WTC11 (cell line): Measurements from ENCODE around the gene GALNT18.

ENCODE experiments used
- CTCF ChIP-seq: fragments of 200-600 bp; IDR thresholded peaks from 2 replicates; pipeline ENCODE4 v1.8.0; 2022; ENCODE audit warnings: antibody characterized with exemption
- HMGXB4 ChIP-seq: sonication (generic); formaldehyde crosslinking; IDR thresholded peaks from 2 replicates; pipeline ENCODE4 v1.8.1; 2023; ENCODE audit warnings: mild to moderate bottlenecking, moderate library complexity, missing genetic modification reagents
- NFYB ChIP-seq: sonication (generic); formaldehyde crosslinking; conservative IDR thresholded peaks from 2 replicates; pipeline ENCODE4 v1.8.0; 2022; ENCODE audit warnings: low read depth, missing genetic modification reagents
- RELA ChIP-seq: sonication (generic); formaldehyde crosslinking; IDR thresholded peaks from 2 replicates; pipeline ENCODE4 v1.8.1; 2022; ENCODE audit warnings: missing genetic modification reagents, mild to moderate bottlenecking, borderline replicate concordance
- SP1 ChIP-seq: sonication (generic); formaldehyde crosslinking; conservative IDR thresholded peaks from 2 replicates; pipeline ENCODE4 v1.8.1; 2022; ENCODE audit warnings: missing genetic modification reagents
- TF ChIP-seq, protein P1 (sequence below): sonication (generic); formaldehyde crosslinking; IDR thresholded peaks from 2 replicates; pipeline ENCODE4 v1.8.0; 2022; ENCODE audit warnings: missing genetic modification reagents
- TF ChIP-seq, protein P2 (sequence below): sonication (generic); formaldehyde crosslinking; conservative IDR thresholded peaks from 2 replicates; pipeline ENCODE4 v1.8.1; 2023; ENCODE audit warnings: mild to moderate bottlenecking, low read depth, missing genetic modification reagents, moderate library complexity

DNA sequence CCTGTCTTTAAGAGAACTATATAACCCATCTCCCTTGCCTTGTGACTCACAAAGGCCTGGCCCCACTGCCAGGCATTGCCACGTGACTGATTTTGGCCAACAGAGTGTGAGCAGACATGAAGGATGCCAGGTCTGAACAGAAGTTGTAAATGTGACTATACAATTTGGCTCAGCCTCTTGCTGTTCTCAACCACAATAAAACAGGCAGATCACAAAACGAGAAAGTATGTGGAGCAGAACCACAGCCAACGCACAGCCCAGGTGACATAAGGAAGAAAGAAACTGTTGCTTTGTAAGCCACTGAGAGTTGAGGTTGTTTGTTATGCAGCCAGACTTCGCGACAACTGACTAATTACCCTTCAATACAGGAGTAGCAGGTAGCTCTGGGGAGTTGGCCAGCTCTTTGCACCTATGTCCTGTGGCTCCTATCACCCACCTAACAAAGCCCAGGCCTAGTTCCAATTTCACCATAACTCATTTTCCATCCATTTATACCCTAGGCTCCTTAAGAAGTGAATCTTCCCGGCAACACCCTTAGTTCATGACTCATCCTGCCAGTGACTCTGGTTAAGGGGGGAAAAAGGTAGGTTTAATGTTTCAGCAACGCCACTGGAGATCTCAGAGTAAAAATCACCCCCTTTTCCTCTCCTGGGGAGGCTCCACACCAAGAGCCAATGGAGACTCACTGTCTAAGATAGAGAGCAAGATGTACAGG, 53.7 kb downstream of the GALNT18 start:
- no peak for TF ChIP-seq CTCF
- TF ChIP-seq NFYB (CRISPR knock-in tag): no peak
- TF ChIP-seq, protein P1, sequence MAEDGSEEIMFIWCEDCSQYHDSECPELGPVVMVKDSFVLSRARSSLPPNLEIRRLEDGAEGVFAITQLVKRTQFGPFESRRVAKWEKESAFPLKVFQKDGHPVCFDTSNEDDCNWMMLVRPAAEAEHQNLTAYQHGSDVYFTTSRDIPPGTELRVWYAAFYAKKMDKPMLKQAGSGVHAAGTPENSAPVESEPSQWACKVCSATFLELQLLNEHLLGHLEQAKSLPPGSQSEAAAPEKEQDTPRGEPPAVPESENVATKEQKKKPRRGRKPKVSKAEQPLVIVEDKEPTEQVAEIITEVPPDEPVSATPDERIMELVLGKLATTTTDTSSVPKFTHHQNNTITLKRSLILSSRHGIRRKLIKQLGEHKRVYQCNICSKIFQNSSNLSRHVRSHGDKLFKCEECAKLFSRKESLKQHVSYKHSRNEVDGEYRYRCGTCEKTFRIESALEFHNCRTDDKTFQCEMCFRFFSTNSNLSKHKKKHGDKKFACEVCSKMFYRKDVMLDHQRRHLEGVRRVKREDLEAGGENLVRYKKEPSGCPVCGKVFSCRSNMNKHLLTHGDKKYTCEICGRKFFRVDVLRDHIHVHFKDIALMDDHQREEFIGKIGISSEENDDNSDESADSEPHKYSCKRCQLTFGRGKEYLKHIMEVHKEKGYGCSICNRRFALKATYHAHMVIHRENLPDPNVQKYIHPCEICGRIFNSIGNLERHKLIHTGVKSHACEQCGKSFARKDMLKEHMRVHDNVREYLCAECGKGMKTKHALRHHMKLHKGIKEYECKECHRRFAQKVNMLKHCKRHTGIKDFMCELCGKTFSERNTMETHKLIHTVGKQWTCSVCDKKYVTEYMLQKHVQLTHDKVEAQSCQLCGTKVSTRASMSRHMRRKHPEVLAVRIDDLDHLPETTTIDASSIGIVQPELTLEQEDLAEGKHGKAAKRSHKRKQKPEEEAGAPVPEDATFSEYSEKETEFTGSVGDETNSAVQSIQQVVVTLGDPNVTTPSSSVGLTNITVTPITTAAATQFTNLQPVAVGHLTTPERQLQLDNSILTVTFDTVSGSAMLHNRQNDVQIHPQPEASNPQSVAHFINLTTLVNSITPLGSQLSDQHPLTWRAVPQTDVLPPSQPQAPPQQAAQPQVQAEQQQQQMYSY: no peak
- no peak for TF ChIP-seq RELA (CRISPR knock-in tag)
- TF ChIP-seq, protein P2, sequence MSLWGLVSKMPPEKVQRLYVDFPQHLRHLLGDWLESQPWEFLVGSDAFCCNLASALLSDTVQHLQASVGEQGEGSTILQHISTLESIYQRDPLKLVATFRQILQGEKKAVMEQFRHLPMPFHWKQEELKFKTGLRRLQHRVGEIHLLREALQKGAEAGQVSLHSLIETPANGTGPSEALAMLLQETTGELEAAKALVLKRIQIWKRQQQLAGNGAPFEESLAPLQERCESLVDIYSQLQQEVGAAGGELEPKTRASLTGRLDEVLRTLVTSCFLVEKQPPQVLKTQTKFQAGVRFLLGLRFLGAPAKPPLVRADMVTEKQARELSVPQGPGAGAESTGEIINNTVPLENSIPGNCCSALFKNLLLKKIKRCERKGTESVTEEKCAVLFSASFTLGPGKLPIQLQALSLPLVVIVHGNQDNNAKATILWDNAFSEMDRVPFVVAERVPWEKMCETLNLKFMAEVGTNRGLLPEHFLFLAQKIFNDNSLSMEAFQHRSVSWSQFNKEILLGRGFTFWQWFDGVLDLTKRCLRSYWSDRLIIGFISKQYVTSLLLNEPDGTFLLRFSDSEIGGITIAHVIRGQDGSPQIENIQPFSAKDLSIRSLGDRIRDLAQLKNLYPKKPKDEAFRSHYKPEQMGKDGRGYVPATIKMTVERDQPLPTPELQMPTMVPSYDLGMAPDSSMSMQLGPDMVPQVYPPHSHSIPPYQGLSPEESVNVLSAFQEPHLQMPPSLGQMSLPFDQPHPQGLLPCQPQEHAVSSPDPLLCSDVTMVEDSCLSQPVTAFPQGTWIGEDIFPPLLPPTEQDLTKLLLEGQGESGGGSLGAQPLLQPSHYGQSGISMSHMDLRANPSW (CRISPR knock-in tag): no peak
- TF ChIP-seq HMGXB4 (CRISPR knock-in tag): no peak
- TF ChIP-seq SP1 (CRISPR knock-in tag): no peak
